ENCODE measurements around the gene DAD1. TPM values are rescaled to one million over a fixed set of nuclear protein-coding genes. Genes with fewer than 3 reads are reported as not detected.

DAD1 gene
- total RNA-seq, 1 donor from 2014 or later: 186 TPM

DNA sequence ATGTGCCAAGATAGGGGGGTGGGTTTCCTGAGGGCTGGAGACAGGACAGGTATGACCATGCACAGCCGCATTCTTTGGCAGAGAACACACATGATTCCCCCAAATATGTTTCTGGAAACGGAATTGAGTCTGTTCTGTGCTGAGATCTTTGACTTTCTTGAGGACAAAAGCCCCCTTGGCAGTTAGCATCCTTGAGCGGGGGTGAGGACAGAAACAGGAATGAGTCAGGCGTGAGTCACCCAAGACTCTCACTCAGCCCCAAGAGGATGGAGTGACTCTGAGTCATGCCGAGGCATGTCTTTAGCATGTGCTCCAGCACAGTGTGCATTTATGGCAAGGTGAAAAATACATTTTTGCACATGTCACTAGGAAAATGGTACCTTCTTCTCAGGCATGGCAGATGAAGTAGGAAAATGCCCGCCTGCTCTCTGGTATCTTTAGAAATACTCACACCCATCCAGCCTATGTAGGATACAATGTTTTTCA lies 52.1 kb downstream of the DAD1 start:
- H3K4me3 ChIP-seq: no peak overlapping the region
- H3K27me3 ChIP-seq: no peaks in the 10 kb centered on the region
- DNase-seq (ENCODE audit: low spot score in 2 of 2): peak; percentile 71 to 89
- peak overlapping the region; percentile 51 to 71 for H3K27ac ChIP-seq
- TF ChIP-seq CTCF (IDR thresholded peaks at IDR 0.05): no peak
- H3K36me3 ChIP-seq: no peaks in the 10 kb centered on the region
- H3K4me1 ChIP-seq: peaks cover 2 to 14% of the 10 kb centered on the region in 2 donors
- no peaks in the 10 kb centered on the region for H3K9me3 ChIP-seq
- intact Hi-C loops (cut with DNase I): no loop called here

DNA sequence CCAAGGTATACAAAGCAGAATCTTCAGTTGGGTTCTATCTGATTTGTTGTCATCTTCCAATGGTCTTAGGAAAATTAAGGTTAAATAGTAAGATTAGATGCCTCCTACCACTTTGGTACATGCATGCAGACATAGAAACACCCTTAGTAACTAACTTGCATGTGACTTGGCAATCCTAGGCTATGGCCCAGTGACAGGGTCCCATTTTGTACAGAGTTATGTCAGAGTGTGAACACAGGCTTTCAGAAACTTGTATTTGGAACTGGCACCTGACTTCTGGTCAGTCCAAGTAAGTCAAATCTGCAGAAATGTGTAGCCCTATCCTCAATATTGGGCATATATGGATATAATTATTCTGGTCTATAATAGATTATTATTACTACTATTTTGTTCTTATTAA lies 53.1 kb downstream of the DAD1 start:
- Histone ChIP-seq H3K27me3 (no peaks in the 10 kb centered on the region), H3K4me3 (no peak overlapping the region), H3K9me3 (no peaks in the 10 kb centered on the region), H3K27ac (peak overlapping the region in 1 of 2 donors; percentile 71), H3K36me3 (no peaks in the 10 kb centered on the region), H3K4me1 (peaks cover 2 to 14% of the 10 kb centered on the region in 2 donors)
- intact Hi-C loops (cut with DNase I): no loop called here
- TF ChIP-seq CTCF (IDR thresholded peaks at IDR 0.05): no peak
- DNase-seq (ENCODE audit: low spot score in 2 of 2): peak in 1 of 2 donors; percentile 51

GRCh38 chr14:22535126-22535525 lies 53.9 kb downstream of the DAD1 start:
- intact Hi-C loops (cut with DNase I): no loop called here
- no peaks in the 10 kb centered on the region for H3K27me3 ChIP-seq
- no peaks in the 10 kb centered on the region for H3K36me3 ChIP-seq
- DNase-seq (ENCODE audit: low spot score in 2 of 2): peak in 1 of 2 donors; percentile 54
- no peaks in the 10 kb centered on the region for H3K9me3 ChIP-seq
- no peak overlapping the region for H3K27ac ChIP-seq
- peaks cover 2 to 14% of the 10 kb centered on the region in 2 donors for H3K4me1 ChIP-seq
- no peak overlapping the region for H3K4me3 ChIP-seq
- no peak for TF ChIP-seq CTCF (IDR thresholded peaks at IDR 0.05)

DNA sequence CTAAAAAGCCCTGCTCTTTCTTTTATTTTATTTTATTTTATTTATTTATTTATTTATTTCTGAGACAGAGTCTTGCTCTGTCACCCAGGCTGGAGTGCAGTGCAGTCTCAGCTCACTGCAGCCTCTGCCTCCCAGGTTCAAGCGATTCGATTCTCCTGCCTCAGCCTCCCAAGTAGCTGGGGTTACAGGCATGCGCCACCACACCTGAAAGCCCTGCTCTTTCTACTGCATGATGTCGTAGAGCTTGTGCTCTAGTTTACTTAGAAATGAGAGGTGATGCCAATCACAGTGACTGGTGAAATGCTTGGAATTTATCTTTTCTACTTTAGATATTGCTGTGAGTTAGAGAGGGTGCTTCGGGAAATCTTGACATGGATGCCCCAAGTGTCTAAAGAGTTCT lies 54.5 kb downstream of the DAD1 start:
- TF ChIP-seq CTCF (IDR thresholded peaks at IDR 0.05): no peak
- H3K9me3 ChIP-seq: no peaks in the 10 kb centered on the region

GRCh38 chr14:22533739-22534359 lies 55.2 kb downstream of the DAD1 start:
- intact Hi-C loops (cut with DNase I): no loop called here
- DNase-seq (ENCODE audit: low spot score in 2 of 2): no peak
- Histone ChIP-seq H3K27ac (peak overlapping the region; percentile 62 to 72), H3K4me3 (no peak overlapping the region), H3K4me1 (peaks cover 2 to 14% of the 10 kb centered on the region in 2 donors), H3K27me3 (no peaks in the 10 kb centered on the region), H3K9me3 (no peaks in the 10 kb centered on the region), H3K36me3 (no peaks in the 10 kb centered on the region)
- TF ChIP-seq CTCF (IDR thresholded peaks at IDR 0.05): no peak

More for the DNA sequence above, 54.5 kb downstream of the DAD1 start:
- Histone ChIP-seq H3K4me3 (no peak overlapping the region), H3K27me3 (no peaks in the 10 kb centered on the region), H3K36me3 (no peaks in the 10 kb centered on the region), H3K4me1 (peaks cover 2 to 14% of the 10 kb centered on the region in 2 donors), H3K27ac (no peak overlapping the region)
- DNase-seq (ENCODE audit: low spot score in 2 of 2): peak in 1 of 2 donors; percentile 34
- intact Hi-C loops (cut with DNase I): no loop called here

All from ascending aorta (tissue), 2 donors.